KMS-11 (cell line): Measurements from ENCODE around the gene CCDC146.

Experiments used
- H2AFZ ChIP-seq: fragments of 200-600 bp; sonication (generic); 2 replicates; pipeline ENCODE4 v1.6.1; 2016; ENCODE audit warnings: antibody characterized with exemption, mixed run types, low read depth
- H3K27ac ChIP-seq: fragments of 200-600 bp; sonication (generic); 2 replicates; pipeline ENCODE4 v1.6.1; 2016; ENCODE audit warnings: mild to moderate bottlenecking, mixed run types
- H3K27me3 ChIP-seq: fragments of 200-600 bp; sonication (generic); 2 replicates; pipeline ENCODE4 v1.6.1; 2017; ENCODE audit warnings: mild to moderate bottlenecking, low read depth, mixed run types, moderate library complexity; ENCODE audit not compliant: insufficient read depth
- H3K36me3 ChIP-seq: fragments of 200-600 bp; sonication (generic); 2 replicates; pipeline ENCODE4 v1.6.1; 2017; ENCODE audit warnings: mild to moderate bottlenecking, mixed run types; ENCODE audit not compliant: insufficient read depth
- H3K4me1 ChIP-seq: fragments of 200-600 bp; sonication (generic); 2 replicates; pipeline ENCODE4 v1.6.1; 2016; ENCODE audit warnings: mild to moderate bottlenecking, low read depth, mixed run types; ENCODE audit not compliant: poor library complexity, severe bottlenecking
- H3K4me2 ChIP-seq: fragments of 200-600 bp; sonication (generic); 2 replicates; pipeline ENCODE4 v1.7.0; 2016; ENCODE audit warnings: mild to moderate bottlenecking, mixed run types
- H3K4me3 ChIP-seq: fragments of 200-600 bp; sonication (generic); IDR thresholded peaks from 2 replicates; pipeline ENCODE4 v1.6.1; 2017; ENCODE audit warnings: low read depth, low read length, mixed read lengths; ENCODE audit not compliant: insufficient read depth
- H3K79me2 ChIP-seq: fragments of 200-600 bp; sonication (generic); 2 replicates; pipeline ENCODE4 v1.6.1; 2016; ENCODE audit warnings: low read depth, mixed run types; ENCODE audit not compliant: insufficient read depth
- H3K9ac ChIP-seq: fragments of 200-600 bp; sonication (generic); 2 replicates; pipeline ENCODE4 v1.6.1; 2016; ENCODE audit warnings: mild to moderate bottlenecking, mixed run types
- H4K20me1 ChIP-seq: fragments of 200-600 bp; sonication (generic); 2 replicates; pipeline ENCODE4 v1.6.1; 2016; ENCODE audit warnings: mild to moderate bottlenecking, mixed run types; ENCODE audit not compliant: insufficient read depth
- CTCF ChIP-seq: fragments of 200-600 bp; sonication (generic); conservative IDR thresholded peaks from 2 replicates; pipeline ENCODE4 v1.6.1; 2017; ENCODE audit warnings: low read depth, mild to moderate bottlenecking, antibody characterized with exemption, low read length, moderate library complexity, mixed read lengths

The CCDC146 gene

GRCh38 chr7:77184990-77185389 is 62.6 kb downstream of the CCDC146 start:
- no peak for TF ChIP-seq CTCF
- Histone ChIP-seq H3K79me2 (no peaks in the 10 kb centered on the region), H3K4me3 (no peak overlapping the region), H3K27ac (no peak overlapping the region), H3K9ac (no peak overlapping the region), H3K4me1 (no peaks in the 10 kb centered on the region), H2AFZ (no peak overlapping the region), H3K4me2 (no peak overlapping the region), H3K27me3 (no peaks in the 10 kb centered on the region), H4K20me1 (no peaks in the 10 kb centered on the region), H3K36me3 (no peaks in the 10 kb centered on the region)

DNA sequence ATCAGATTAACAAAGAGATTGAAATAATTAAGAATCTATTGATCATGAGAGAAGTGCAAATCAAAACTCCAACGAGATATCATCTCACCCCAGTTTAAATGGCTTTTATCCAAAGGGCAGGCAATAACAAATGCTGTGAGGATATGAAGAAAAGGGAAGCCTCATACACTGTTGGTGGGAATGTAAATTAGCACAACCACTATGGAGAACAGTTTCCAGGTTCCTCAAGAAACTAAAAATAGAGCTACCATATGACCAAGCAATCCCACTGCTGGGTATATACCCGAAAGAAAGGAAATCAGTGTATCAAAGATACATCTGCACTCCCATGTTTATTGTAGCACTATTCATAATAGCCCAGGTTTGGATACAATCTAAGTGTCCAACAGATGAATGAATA is 63.5 kb downstream of the CCDC146 start:
- Histone ChIP-seq H4K20me1 (no peaks in the 10 kb centered on the region), H3K9ac (no peak overlapping the region), H3K27me3 (no peaks in the 10 kb centered on the region), H3K4me2 (no peak overlapping the region), H3K4me1 (no peaks in the 10 kb centered on the region), H3K4me3 (no peak overlapping the region), H3K79me2 (no peaks in the 10 kb centered on the region), H2AFZ (no peak overlapping the region), H3K27ac (no peak overlapping the region), H3K36me3 (no peaks in the 10 kb centered on the region)
- no peak for TF ChIP-seq CTCF

DNA sequence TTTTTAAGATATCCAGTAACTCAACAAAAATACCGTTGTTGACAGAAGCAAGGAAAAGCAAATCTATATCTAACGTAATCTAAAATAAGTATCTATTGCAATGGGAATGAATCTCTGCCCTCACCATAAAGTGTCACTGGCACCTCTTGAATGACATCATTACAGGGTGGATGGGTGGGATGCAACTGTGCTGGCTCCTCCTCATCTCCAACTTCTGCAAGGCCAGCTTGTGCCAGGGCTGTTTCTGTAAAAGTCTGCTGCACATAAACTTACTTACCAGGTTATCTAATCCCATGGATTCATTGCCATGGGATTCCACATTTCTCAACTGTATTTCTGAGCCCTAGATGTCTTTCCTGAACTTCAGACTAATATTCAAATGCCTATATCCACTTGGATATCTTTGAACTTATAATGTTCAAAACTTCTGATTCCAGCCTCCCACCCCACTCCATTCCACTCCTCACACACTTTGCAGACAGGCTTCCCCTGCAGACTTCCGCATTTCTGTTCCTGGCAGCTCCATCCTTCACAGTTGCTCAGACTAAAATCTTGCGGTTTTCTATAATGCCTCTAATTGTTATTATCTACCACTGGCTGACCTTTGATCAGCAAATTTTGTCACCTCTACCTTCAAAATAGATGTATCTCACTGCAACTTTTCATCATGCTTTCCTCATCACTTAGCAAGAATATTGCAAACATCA is 66.5 kb downstream of the CCDC146 start:
- no peak for TF ChIP-seq CTCF
- H3K79me2 ChIP-seq, result no peaks in the 10 kb centered on the region
- no peaks in the 10 kb centered on the region for H3K36me3 ChIP-seq
- H3K27ac ChIP-seq, result no peak overlapping the region
- H3K4me3 ChIP-seq, result no peak overlapping the region
- no peaks in the 10 kb centered on the region for H3K27me3 ChIP-seq
- no peaks in the 10 kb centered on the region for H4K20me1 ChIP-seq
- H2AFZ ChIP-seq, result no peak overlapping the region
- H3K4me2 ChIP-seq, result no peak overlapping the region
- H3K4me1 ChIP-seq, result peaks cover 17% of the 10 kb centered on the region
- no peak overlapping the region for H3K9ac ChIP-seq

- Histone ChIP-seq H3K4me1 (peaks cover 28% of the 10 kb centered on the region), H4K20me1 (no peaks in the 10 kb centered on the region), H3K36me3 (no peaks in the 10 kb centered on the region), H3K27me3 (no peaks in the 10 kb centered on the region), H3K27ac (no peak overlapping the region), H2AFZ (no peak overlapping the region), H3K4me2 (no peak overlapping the region), H3K4me3 (no peak overlapping the region), H3K79me2 (no peaks in the 10 kb centered on the region), H3K9ac (no peak overlapping the region)
- no peak for TF ChIP-seq CTCF
Observed at GRCh38 chr7:77197141-77197540, 74.7 kb downstream of the CCDC146 start.
